ENCODE measurements around the gene ANAPC16.

DNA sequence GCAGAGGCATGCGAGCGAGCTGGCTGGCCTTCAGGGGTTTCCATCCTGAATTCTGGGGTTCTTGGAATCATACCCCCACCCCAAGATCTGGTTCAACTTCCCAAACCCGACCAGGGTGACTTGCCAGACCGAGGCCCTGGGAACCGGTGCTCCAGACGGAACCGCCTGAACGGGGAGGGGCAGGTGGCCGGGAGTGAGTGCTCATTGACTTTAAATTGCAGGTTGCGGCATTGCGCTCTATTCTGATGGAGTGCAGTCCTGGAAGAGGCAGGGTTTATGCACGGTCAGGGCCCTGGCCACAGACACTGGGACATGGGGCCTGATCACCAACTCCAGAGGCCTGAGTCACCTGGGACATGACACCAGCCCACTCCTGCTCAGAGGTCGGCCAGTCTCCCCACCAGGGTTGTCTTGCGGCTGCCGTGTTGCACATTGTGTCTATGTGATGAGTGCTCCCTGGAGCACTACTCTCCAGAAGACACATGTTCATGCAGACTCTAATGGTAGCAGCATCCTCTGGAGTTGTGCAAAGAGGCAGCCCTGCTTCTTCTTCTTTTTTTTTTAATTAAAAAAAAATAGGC lies 52.1 kb downstream of the ANAPC16 start:
- TF ChIP-seq, protein P1, sequence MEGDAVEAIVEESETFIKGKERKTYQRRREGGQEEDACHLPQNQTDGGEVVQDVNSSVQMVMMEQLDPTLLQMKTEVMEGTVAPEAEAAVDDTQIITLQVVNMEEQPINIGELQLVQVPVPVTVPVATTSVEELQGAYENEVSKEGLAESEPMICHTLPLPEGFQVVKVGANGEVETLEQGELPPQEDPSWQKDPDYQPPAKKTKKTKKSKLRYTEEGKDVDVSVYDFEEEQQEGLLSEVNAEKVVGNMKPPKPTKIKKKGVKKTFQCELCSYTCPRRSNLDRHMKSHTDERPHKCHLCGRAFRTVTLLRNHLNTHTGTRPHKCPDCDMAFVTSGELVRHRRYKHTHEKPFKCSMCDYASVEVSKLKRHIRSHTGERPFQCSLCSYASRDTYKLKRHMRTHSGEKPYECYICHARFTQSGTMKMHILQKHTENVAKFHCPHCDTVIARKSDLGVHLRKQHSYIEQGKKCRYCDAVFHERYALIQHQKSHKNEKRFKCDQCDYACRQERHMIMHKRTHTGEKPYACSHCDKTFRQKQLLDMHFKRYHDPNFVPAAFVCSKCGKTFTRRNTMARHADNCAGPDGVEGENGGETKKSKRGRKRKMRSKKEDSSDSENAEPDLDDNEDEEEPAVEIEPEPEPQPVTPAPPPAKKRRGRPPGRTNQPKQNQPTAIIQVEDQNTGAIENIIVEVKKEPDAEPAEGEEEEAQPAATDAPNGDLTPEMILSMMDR (IDR thresholded peaks at IDR 0.05): no peak
- TF ChIP-seq POLR2AphosphoS5 (IDR thresholded peaks at IDR 0.05; ENCODE audit: insufficient read depth in 1 of 2, low read depth in 1 of 2): no peak
